ENCODE results near the gene NKTR.

NKTR gene

GRCh38 chr3:42661593-42662022, 61.1 kb downstream of the NKTR start:
- no peak for DNase-seq (ENCODE audit: low read depth in 2 of 2, low spot score in 1 of 2)

- no peak for DNase-seq (ENCODE audit: low read depth in 2 of 2, low spot score in 1 of 2)
These were observed 61.7 kb downstream of the NKTR start for GRCh38 chr3:42662037-42662812.

GRCh38 chr3:42662813-42663535, 62.5 kb downstream of the NKTR start:
- DNase-seq (ENCODE audit: low read depth in 2 of 2, low spot score in 1 of 2) = no peak

GRCh38 chr3:42663581-42664437, 63.3 kb downstream of the NKTR start:
- no peak for DNase-seq (ENCODE audit: low read depth in 2 of 2, low spot score in 1 of 2)

GRCh38 chr3:42664438-42664803, 63.9 kb downstream of the NKTR start:
- no peak for DNase-seq (ENCODE audit: low read depth in 2 of 2, low spot score in 1 of 2)

GRCh38 chr3:42665050-42665878, 64.8 kb downstream of the NKTR start:
- no peak for DNase-seq (ENCODE audit: low read depth in 2 of 2, low spot score in 1 of 2)

- DNase-seq (ENCODE audit: low read depth in 2 of 2, low spot score in 1 of 2) = no peak
These were observed 65.5 kb downstream of the NKTR start for GRCh38 chr3:42666022-42666421.

GRCh38 chr3:42666577-42666998, 66.1 kb downstream of the NKTR start:
- no peak for DNase-seq (ENCODE audit: low read depth in 2 of 2, low spot score in 1 of 2)

- DNase-seq (ENCODE audit: low read depth in 2 of 2, low spot score in 1 of 2) = no peak
These were observed 66.6 kb downstream of the NKTR start for GRCh38 chr3:42667096-42667522.

GRCh38 chr3:42667523-42668412, 67.3 kb downstream of the NKTR start:
- DNase-seq (ENCODE audit: low read depth in 2 of 2, low spot score in 1 of 2) = no peak

GRCh38 chr3:42668413-42668760, 67.9 kb downstream of the NKTR start:
- DNase-seq (ENCODE audit: low read depth in 2 of 2, low spot score in 1 of 2) = no peak

- no peak for DNase-seq (ENCODE audit: low read depth in 2 of 2, low spot score in 1 of 2)
These were observed 68.3 kb downstream of the NKTR start for GRCh38 chr3:42668793-42669217.

GRCh38 chr3:42670051-42670576, 69.6 kb downstream of the NKTR start:
- no peak for DNase-seq (ENCODE audit: low read depth in 2 of 2, low spot score in 1 of 2)

GRCh38 chr3:42670670-42671069, 70.2 kb downstream of the NKTR start:
- no peak for DNase-seq (ENCODE audit: low read depth in 2 of 2, low spot score in 1 of 2)

GRCh38 chr3:42672515-42672914, 72.0 kb downstream of the NKTR start:
- no peak for DNase-seq (ENCODE audit: low read depth in 2 of 2, low spot score in 1 of 2)

GRCh38 chr3:42673082-42673481, 72.6 kb downstream of the NKTR start:
- no peak for DNase-seq (ENCODE audit: low read depth in 2 of 2, low spot score in 1 of 2)

- no peak for DNase-seq (ENCODE audit: low read depth in 2 of 2, low spot score in 1 of 2)
These were observed 73.7 kb downstream of the NKTR start for GRCh38 chr3:42674146-42674545.

- no peak for DNase-seq (ENCODE audit: low read depth in 2 of 2, low spot score in 1 of 2)
These were observed 75.4 kb downstream of the NKTR start for GRCh38 chr3:42675909-42676308.

- no peak for DNase-seq (ENCODE audit: low read depth in 2 of 2, low spot score in 1 of 2)
These were observed 78.0 kb downstream of the NKTR start for GRCh38 chr3:42678447-42678846.

- no peak for DNase-seq (ENCODE audit: low read depth in 2 of 2, low spot score in 1 of 2)
These were observed 79.8 kb downstream of the NKTR start for GRCh38 chr3:42680271-42680670.
